HG03280 (cell line): ENCODE measurements around the gene SLC25A17.
"Not testable (repeated sequence)": the region's sequence is repeated elsewhere in the genome, so short reads cannot be mapped to it uniquely, and the experiment has no call there.

Experiments used
- ATAC-seq: cut with Tn5 transposase; IDR thresholded peaks from one replicate; pipeline ENCODE4 v1.9.1; 2021; ENCODE audit warnings: mild to moderate bottlenecking, moderate library complexity; ENCODE audit not compliant: unreplicated experiment

The SLC25A17 gene

GRCh38 chr22:40758851-40759250 is 60.3 kb downstream of the SLC25A17 start:
- ATAC-seq, result not testable (repeated sequence)

GRCh38 chr22:40758390-40758789 is 60.8 kb downstream of the SLC25A17 start:
- no peak for ATAC-seq

- no peak for ATAC-seq
Measured at GRCh38 chr22:40757071-40757470, 62.1 kb downstream of the SLC25A17 start.

GRCh38 chr22:40753114-40753513 is 66.0 kb downstream of the SLC25A17 start:
- ATAC-seq, result no peak

- no peak for ATAC-seq
Measured at GRCh38 chr22:40751250-40751649, 67.9 kb downstream of the SLC25A17 start.

GRCh38 chr22:40749829-40750228 is 69.3 kb downstream of the SLC25A17 start:
- no peak for ATAC-seq

GRCh38 chr22:40748388-40749355 is 70.5 kb downstream of the SLC25A17 start:
- no peak for ATAC-seq

GRCh38 chr22:40747361-40747760 is 71.8 kb downstream of the SLC25A17 start:
- no peak for ATAC-seq

- no peak for ATAC-seq
Measured at GRCh38 chr22:40746428-40747220, 72.5 kb downstream of the SLC25A17 start.

- no peak for ATAC-seq
Measured at GRCh38 chr22:40743768-40744167, 75.4 kb downstream of the SLC25A17 start.

GRCh38 chr22:40741116-40741515 is 78.0 kb downstream of the SLC25A17 start:
- ATAC-seq, result no peak

- ATAC-seq, result no peak
Measured at GRCh38 chr22:40739721-40740120, 79.4 kb downstream of the SLC25A17 start.

- no peak for ATAC-seq
Measured at GRCh38 chr22:40733919-40734318, 85.2 kb downstream of the SLC25A17 start.

- no peak for ATAC-seq
Measured at GRCh38 chr22:40732999-40733292, 86.2 kb downstream of the SLC25A17 start.

GRCh38 chr22:40729284-40729683 is 89.9 kb downstream of the SLC25A17 start:
- no peak for ATAC-seq

GRCh38 chr22:40728731-40729189 is 90.4 kb downstream of the SLC25A17 start:
- ATAC-seq, result no peak

- ATAC-seq, result no peak
Measured at GRCh38 chr22:40727964-40728615, 91.1 kb downstream of the SLC25A17 start.

GRCh38 chr22:40727070-40727963 is 91.8 kb downstream of the SLC25A17 start:
- ATAC-seq, result no peak

GRCh38 chr22:40726514-40726913 is 92.6 kb downstream of the SLC25A17 start:
- ATAC-seq, result no peak

GRCh38 chr22:40723396-40723933 is 95.7 kb downstream of the SLC25A17 start:
- no peak for ATAC-seq
